GM10266 (cell line): ENCODE data around the gene TMEM200A.

Source experiments
- DNase-seq: peaks from one replicate; pipeline ENCODE4 v3.0.0; 2012; ENCODE audit errors: extremely low spot score
- TF ChIP-seq, protein P1 (sequence below): IDR thresholded peaks from 2 replicates; pipeline ENCODE4 v1.5.1; 2012; ENCODE audit warnings: mild to moderate bottlenecking, low read depth; ENCODE audit not compliant: control insufficient read depth, insufficient read depth; ENCODE audit errors: missing control alignments

Gene TMEM200A

DNA sequence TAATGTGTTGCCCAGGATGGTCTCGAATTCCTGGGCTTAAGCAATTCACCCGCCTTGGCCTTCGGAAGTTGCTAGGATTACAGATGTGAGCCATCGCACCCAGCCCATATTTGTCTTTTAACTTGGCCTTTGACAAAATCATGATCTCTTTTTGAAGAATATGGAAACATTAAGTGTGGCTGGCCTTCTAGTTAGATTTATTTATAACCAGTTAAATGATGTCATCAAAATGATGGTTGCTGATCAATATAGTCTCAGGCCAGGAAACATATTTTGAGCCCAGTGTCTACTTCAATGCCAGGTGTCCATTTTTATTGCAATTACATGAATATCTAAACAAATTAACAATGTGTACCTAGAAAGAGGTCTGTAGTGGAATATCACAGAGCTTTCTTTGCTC is 69.4 kb downstream of the TMEM200A start:
- TF ChIP-seq, protein P1, sequence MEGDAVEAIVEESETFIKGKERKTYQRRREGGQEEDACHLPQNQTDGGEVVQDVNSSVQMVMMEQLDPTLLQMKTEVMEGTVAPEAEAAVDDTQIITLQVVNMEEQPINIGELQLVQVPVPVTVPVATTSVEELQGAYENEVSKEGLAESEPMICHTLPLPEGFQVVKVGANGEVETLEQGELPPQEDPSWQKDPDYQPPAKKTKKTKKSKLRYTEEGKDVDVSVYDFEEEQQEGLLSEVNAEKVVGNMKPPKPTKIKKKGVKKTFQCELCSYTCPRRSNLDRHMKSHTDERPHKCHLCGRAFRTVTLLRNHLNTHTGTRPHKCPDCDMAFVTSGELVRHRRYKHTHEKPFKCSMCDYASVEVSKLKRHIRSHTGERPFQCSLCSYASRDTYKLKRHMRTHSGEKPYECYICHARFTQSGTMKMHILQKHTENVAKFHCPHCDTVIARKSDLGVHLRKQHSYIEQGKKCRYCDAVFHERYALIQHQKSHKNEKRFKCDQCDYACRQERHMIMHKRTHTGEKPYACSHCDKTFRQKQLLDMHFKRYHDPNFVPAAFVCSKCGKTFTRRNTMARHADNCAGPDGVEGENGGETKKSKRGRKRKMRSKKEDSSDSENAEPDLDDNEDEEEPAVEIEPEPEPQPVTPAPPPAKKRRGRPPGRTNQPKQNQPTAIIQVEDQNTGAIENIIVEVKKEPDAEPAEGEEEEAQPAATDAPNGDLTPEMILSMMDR, result no peak
- no peak for DNase-seq

DNA sequence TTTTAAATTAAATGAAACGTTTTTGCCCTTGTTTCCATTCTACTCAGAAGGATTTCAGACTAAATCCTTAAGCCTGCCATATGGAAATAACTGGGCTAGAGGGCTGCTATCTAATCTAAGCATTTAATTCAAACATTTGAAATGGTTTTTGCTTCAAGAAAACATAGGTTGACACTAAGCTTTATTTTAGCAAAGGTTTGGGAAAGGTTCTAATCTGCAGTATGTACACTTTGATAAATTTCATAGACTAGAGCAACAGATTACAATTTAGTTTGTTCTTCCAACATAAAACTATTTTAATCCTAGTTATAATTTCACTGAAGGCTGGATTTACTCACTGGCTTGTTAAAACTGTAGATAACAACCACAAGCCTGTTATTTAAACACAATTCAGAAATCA is 72.1 kb downstream of the TMEM200A start:
- no peak for DNase-seq
- TF ChIP-seq, protein P1, result no peak

DNA sequence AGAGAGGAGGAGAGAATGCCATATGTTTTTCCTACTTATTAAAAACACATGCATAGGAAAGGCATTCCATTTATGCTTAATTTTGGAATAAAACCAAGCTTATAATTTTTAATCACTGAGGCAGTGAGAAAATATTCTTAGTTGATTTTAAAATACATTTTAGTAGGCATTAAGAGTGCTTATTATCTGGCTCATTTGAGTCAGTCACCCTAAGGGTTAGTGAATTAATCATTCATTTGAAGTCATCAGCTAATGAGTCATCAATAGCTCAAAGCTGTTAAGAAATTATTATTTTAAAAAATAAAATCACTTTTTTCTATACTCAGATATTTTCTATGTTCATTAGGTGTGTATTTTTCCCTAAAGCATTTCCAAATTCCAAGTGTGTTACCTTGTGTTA is 81.6 kb downstream of the TMEM200A start:
- TF ChIP-seq, protein P1, result no peak
- DNase-seq, result no peak

DNA sequence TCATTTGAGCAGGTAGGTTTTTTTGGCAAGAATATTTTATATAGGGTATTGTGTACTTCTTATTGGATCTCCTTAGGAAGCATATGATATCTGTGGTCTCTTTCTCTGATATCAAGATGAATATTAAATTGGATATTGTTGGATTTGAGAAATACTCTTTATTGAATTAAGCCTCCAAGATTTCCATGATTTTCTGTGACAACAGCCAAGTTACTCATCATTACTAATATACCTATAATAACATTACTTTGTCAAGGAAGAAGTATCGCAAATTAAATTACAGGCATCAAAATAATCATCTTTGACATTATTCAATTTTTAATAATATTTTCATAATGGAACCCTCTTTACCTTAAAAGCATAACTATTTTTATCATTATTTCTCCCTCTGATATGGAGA is 86.5 kb downstream of the TMEM200A start:
- TF ChIP-seq, protein P1, result no peak
- DNase-seq, result no peak

DNA sequence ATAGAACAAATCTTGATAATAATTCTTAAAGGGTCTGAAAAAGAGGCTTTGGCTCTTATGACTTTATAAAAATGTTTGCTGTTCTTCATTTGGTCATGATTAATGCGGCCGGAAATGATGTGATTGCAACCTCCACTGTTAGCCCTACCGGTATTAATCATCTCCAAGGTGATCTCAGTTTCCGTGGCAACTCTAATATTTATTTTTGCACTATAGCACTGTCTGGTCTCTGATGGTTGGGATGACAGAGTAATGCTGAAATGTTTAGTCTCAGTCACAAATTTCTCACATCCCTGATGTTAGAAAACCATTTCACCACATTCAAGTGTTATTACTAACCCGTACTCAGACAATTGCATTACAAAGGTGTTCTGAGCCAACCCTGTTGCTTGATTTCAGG is 87.4 kb downstream of the TMEM200A start:
- no peak for DNase-seq
- TF ChIP-seq, protein P1, result no peak

DNA sequence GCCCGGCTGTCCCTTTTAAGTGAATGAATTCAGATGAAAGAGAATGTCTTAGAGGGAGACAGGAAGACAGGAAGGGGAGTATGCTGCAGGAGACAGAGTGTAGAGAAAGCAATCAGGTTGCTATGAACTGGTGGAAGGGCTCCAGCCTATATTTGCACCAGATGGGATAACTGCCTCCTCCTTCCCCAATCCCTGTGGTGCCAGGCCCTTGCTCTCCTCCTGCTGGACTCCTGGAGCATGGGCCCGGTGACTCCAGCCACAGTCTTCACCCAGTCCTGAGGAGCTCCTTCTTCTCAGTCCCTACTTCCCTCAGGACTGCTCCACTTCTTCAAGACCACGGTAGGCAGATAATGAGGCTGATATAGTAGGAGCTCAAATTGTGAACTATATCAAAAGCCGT is 91.8 kb downstream of the TMEM200A start:
- no peak for DNase-seq
- TF ChIP-seq, protein P1, result no peak

DNA sequence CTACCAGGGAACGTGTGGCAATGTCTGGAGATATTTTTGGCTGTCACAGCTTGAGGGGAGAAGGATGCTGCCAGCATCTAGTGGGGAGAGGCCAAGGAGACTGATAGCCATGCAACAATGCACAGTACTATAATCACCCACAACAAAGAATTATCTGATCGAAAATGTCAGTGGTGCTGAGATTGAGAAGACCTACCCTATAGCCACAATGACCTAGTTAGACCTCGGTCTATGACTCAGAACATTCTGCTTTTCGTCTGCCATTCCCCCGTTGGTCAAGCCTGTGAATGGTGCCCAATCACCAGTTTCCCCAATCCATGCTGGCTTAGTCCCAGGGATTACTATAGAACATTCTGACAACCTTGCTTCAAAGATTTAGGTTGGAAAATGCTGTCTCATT is 93.5 kb downstream of the TMEM200A start:
- DNase-seq, result no peak
- TF ChIP-seq, protein P1, result no peak
